ENCODE measurements around the gene CMIP. TPM values are rescaled to one million over a fixed set of nuclear protein-coding genes. Genes with fewer than 3 reads are reported as not detected.
"Not testable (repeated sequence)": the region's sequence is repeated elsewhere in the genome, so short reads cannot be mapped to it uniquely, and the experiment has no call there.

Gene CMIP
- total RNA-seq, 5 donors from 2014 or later (not counting 1 experiment from before 2014, with no cell fraction given): 39.8 to 55.9 (median 42.6) TPM

DNA sequence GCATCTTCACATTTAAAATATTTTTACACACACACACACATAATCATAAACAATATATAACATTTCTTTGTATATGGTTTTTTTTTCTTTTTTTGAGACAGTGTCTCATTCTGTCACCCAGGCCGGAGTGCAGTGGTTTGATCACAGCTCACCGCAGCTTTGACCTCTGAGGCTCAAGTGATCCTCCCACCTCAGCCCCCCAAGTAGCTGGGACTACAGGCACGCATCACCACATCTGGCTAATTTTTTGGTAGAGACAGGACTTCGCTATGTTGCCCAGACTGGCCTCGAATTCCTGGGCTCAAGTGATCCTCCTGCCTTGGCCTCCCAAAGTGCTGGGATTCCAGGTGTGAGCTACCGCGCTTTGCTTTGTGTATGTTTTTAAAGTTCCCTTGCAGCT is 78.2 kb downstream of the CMIP start:
- peak in 1 of 35 experiments; percentile 20 for DNase-seq
- CTCF ChIA-PET; H3K4me3 Mint-ChIP-seq; ATAC-seq (replicated peaks in 1 of 4); H3K36me3 ChIP-seq (ENCODE audit: control insufficient read depth in 2 of 2, extremely low read depth in 1 of 2, insufficient read depth in 1 of 2, low read length in 1 of 2); H3K36me3 Mint-ChIP-seq; H3K9me3 ChIP-seq; H3K27me3 Mint-ChIP-seq; H3K4me3 ChIP-seq (ENCODE audit: control insufficient read depth in 1 of 2, extremely low read depth in 1 of 2, low read length in 1 of 2); H3K27me3 ChIP-seq (replicated peaks in 1 of 2; ENCODE audit: control insufficient read depth in 2 of 2, extremely low read depth in 1 of 2, insufficient read depth in 2 of 2, low read length in 1 of 2); H3K9me3 Mint-ChIP-seq: not testable (repeated sequence)
- peaks cover 0 to 87% of the 10 kb centered on the region in 2 experiments for H3K4me1 ChIP-seq (ENCODE audit: control insufficient read depth in 1 of 2, extremely low read depth in 1 of 2, insufficient read depth in 2 of 2, low read length in 2 of 2)
- peak overlapping the region; percentile 95 for H3K27ac ChIP-seq (ENCODE audit: low read length)
- WGBS (ENCODE audit: insufficient coverage): 80% methylated on average over 5 of the region's 7 CpGs
- POLR2A ChIA-PET: interaction anchor here in 1 of 2 donors (0.6 to 0.9 kb wide), 2 partner anchors 74 to 94 kb away, joined by 3 to 7 read pairs; no protein-coding TSS in a partner anchor
- H3K4me1 Mint-ChIP-seq: peaks cover 46 to 78% (median 68%) of the 10 kb centered on the region in 3 donors
- peak overlapping the region; percentile 80 to 88 for H3K27ac Mint-ChIP-seq

DNA sequence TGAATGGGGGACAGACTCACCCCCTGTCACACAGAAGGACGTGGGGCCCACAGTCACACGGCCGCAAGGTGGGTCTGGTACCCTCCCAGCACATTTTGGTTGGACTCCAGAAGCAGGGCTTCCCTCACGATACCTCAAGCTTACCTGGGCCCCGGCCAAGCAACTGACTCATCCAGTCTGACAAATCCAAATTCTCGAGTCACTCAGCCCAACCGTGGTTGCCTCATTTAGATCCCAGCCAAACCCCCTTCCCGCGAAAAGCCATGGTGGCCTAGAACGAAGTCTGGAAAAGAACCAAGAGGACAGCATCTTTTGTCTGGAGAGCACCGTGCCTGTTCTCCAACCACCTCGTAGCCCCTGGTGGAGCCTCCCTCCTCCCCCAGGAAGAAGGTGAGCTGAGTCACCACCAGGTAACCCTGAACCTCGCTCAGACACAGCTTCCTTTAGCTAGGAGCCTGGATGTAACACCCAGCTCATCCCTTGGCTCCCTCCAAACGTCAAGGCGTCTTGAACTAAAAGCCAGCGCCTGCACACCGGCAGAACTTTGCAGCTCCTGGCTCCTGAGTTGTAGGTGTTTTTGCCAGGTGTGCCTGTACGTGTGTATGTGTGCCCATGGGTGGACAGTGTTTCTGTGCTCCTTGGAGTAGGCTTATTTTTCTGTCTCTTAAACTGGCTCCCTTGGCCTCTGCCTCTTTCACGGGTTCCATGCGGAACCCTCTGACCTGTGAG is 78.9 kb downstream of the CMIP start:
- H3K4me1 ChIP-seq (ENCODE audit: control insufficient read depth in 1 of 2, extremely low read depth in 1 of 2, insufficient read depth in 2 of 2, low read length in 2 of 2): peaks cover 0 to 92% of the 10 kb centered on the region in 2 experiments
- Mint-ChIP-seq H3K9me3 (no peaks in the 10 kb centered on the region), H3K27ac (peak overlapping the region; percentile 80 to 88), H3K36me3 (peaks cover 4% of the 10 kb centered on the region), H3K27me3 (no peaks in the 10 kb centered on the region), H3K4me1 (peaks cover 46 to 83% (median 72%) of the 10 kb centered on the region in 3 donors), H3K4me3 (no peak overlapping the region)
- DNase-seq: peak in 5 of 35 experiments; percentile 8 to 31 (median 22)
- CTCF ChIA-PET: interaction anchor here in 1 of 2 donors (0.5 to 1.4 kb wide), 3 partner anchors 54 to 93 kb away, joined by 3 to 7 read pairs (median 5); no protein-coding TSS in a partner anchor
- no peaks in the 10 kb centered on the region for H3K9me3 ChIP-seq
- H3K27me3 ChIP-seq (replicated peaks in 1 of 2; ENCODE audit: control insufficient read depth in 2 of 2, extremely low read depth in 1 of 2, insufficient read depth in 2 of 2, low read length in 1 of 2): no peaks in the 10 kb centered on the region
- WGBS (ENCODE audit: insufficient coverage): 87% methylated on average over 16 of the region's 20 CpGs
- peak overlapping the region; percentile 95 for H3K27ac ChIP-seq (ENCODE audit: low read length)
- peaks cover 0 to 4% of the 10 kb centered on the region in 2 donors for H3K36me3 ChIP-seq (ENCODE audit: control insufficient read depth in 2 of 2, extremely low read depth in 1 of 2, insufficient read depth in 1 of 2, low read length in 1 of 2)
- POLR2A ChIA-PET: interaction anchor here in 1 of 2 donors (0.5 to 1.6 kb wide), 5 partner anchors 10 to 93 kb away, joined by 3 to 11 read pairs (median 5); no protein-coding TSS in a partner anchor
- H3K4me3 ChIP-seq (ENCODE audit: control insufficient read depth in 1 of 2, extremely low read depth in 1 of 2, low read length in 1 of 2): no peak overlapping the region
- ATAC-seq (replicated peaks in 1 of 4): no peak

DNA sequence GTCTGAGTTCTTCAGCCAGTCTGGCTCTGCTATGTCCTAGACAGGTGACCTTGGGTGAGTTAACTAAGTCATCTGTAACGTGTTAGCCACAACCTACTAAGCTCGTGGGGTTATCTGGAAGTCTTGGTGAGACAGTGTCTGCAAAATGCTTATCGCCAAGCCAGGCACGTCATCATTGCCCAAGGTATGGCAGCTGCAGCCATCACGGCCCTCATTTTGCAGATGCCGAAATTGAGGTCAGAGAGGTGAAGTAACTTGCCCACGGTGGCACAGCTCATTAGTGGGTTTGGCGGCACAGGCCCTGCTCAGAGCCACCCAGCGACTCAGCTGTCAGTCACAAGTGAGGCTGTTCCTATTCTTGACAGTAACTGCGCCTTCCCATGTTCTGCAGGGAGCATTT is 79.8 kb downstream of the CMIP start:
- 60% methylated on average over 7 of the region's 10 CpGs for WGBS (ENCODE audit: insufficient coverage)
- peaks cover 52 to 89% (median 76%) of the 10 kb centered on the region in 3 donors for H3K4me1 Mint-ChIP-seq
- DNase-seq (peak in 34 of 35 experiments; percentile 35 to 87 (median 66)), ATAC-seq (replicated peaks in 1 of 4) (peak in 3 of 4 experiments; percentile 5 to 66 (median 41))
- Histone ChIP-seq H3K27me3 (replicated peaks in 1 of 2; ENCODE audit: control insufficient read depth in 2 of 2, extremely low read depth in 1 of 2, insufficient read depth in 2 of 2, low read length in 1 of 2) (no peaks in the 10 kb centered on the region), H3K9me3 (no peaks in the 10 kb centered on the region), H3K36me3 (ENCODE audit: control insufficient read depth in 2 of 2, extremely low read depth in 1 of 2, insufficient read depth in 1 of 2, low read length in 1 of 2) (peaks cover 0 to 4% of the 10 kb centered on the region in 2 donors), H3K4me1 (ENCODE audit: control insufficient read depth in 1 of 2, extremely low read depth in 1 of 2, insufficient read depth in 2 of 2, low read length in 2 of 2) (peaks cover 0 to 94% of the 10 kb centered on the region in 2 experiments), H3K27ac (ENCODE audit: low read length) (peak overlapping the region; percentile 95), H3K4me3 (ENCODE audit: control insufficient read depth in 1 of 2, extremely low read depth in 1 of 2, low read length in 1 of 2) (no peak overlapping the region)
- ChIA-PET POLR2A (interaction anchor here (0.6 to 1.6 kb wide), 6 partner anchors 54 to 92 kb away, joined by 3 to 11 read pairs (median 5); no protein-coding TSS in a partner anchor), CTCF (interaction anchor here in 1 of 2 donors (0.5 to 1.4 kb wide), 3 partner anchors 55 to 113 kb away, joined by 4 to 7 read pairs (median 5); no protein-coding TSS in a partner anchor)
- peak overlapping the region; percentile 74 to 88 for H3K27ac Mint-ChIP-seq
- no peak overlapping the region for H3K4me3 Mint-ChIP-seq
- H3K27me3 Mint-ChIP-seq: no peaks in the 10 kb centered on the region
- peaks cover 9% of the 10 kb centered on the region for H3K36me3 Mint-ChIP-seq
- H3K9me3 Mint-ChIP-seq: no peaks in the 10 kb centered on the region

DNA sequence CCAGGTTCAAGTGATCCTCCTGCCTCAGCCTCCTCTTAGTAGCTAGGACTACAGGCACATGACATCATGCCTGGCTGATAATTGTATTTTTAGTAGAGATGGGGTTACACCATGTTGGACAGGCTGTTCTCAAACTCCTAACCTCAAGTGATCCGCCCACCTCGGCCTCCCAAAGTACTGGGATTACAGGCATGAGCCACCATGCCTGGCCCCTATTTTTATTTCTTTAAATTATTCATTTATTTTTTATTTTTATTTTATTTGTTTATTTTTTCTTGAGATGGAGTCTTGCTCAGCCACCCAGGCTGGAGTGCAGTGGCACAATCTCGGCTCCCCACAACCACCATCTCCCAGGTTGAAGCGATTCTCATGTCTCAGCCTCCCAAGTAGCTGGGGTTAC is 80.3 kb downstream of the CMIP start:
- DNase-seq; H3K4me3 ChIP-seq (ENCODE audit: control insufficient read depth in 1 of 2, extremely low read depth in 1 of 2, low read length in 1 of 2); H3K36me3 Mint-ChIP-seq; H3K4me3 Mint-ChIP-seq; H3K9me3 ChIP-seq; ATAC-seq (replicated peaks in 1 of 4); H3K36me3 ChIP-seq (ENCODE audit: control insufficient read depth in 2 of 2, extremely low read depth in 1 of 2, insufficient read depth in 1 of 2, low read length in 1 of 2); H3K27me3 Mint-ChIP-seq; H3K27me3 ChIP-seq (replicated peaks in 1 of 2; ENCODE audit: control insufficient read depth in 2 of 2, extremely low read depth in 1 of 2, insufficient read depth in 2 of 2, low read length in 1 of 2); H3K9me3 Mint-ChIP-seq: not testable (repeated sequence)
- ChIA-PET CTCF (interaction anchor here in 1 of 2 donors (0.5 kb wide), 1 partner anchor 114 kb away, joined by 4 read pairs; no protein-coding TSS in a partner anchor), POLR2A (interaction anchor here in 1 of 2 donors (0.7 to 1.6 kb wide), 4 partner anchors 55 to 91 kb away, joined by 3 to 11 read pairs (median 5); no protein-coding TSS in a partner anchor)
- Histone ChIP-seq H3K4me1 (ENCODE audit: control insufficient read depth in 1 of 2, extremely low read depth in 1 of 2, insufficient read depth in 2 of 2, low read length in 2 of 2) (peaks cover 0 to 91% of the 10 kb centered on the region in 2 experiments), H3K27ac (ENCODE audit: low read length) (peak overlapping the region; percentile 95)
- WGBS (ENCODE audit: insufficient coverage): no CpG with 5 or more reads among the region's 4 CpGs
- peaks cover 52 to 84% (median 73%) of the 10 kb centered on the region in 3 donors for H3K4me1 Mint-ChIP-seq
- peak overlapping the region; percentile 74 to 88 for H3K27ac Mint-ChIP-seq

DNA sequence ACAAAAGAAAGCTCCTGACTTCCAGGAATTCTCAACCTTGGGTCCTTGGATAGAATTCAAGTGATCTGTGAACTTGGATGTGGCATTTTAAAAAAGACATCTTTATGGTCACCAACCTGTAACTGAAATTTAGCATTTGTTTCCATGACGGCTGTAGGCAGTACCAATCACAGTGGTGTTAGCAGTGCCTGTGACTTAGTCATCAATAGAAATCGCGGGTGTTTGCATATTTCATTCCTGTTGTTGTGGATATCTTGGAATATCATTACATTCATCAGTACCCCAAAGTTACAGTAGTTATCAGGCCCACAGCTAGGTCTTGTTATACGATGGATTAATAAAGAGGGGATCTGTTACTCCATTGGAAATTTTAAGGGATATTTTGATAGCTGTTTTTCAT is 81.6 kb downstream of the CMIP start:
- ATAC-seq (replicated peaks in 1 of 4) (no peak), DNase-seq (no peak)
- Histone ChIP-seq H3K4me3 (ENCODE audit: control insufficient read depth in 1 of 2, extremely low read depth in 1 of 2, low read length in 1 of 2) (no peak overlapping the region), H3K27me3 (replicated peaks in 1 of 2; ENCODE audit: control insufficient read depth in 2 of 2, extremely low read depth in 1 of 2, insufficient read depth in 2 of 2, low read length in 1 of 2) (no peaks in the 10 kb centered on the region), H3K36me3 (ENCODE audit: control insufficient read depth in 2 of 2, extremely low read depth in 1 of 2, insufficient read depth in 1 of 2, low read length in 1 of 2) (peaks cover 0 to 4% of the 10 kb centered on the region in 2 donors), H3K4me1 (ENCODE audit: control insufficient read depth in 1 of 2, extremely low read depth in 1 of 2, insufficient read depth in 2 of 2, low read length in 2 of 2) (peaks cover 0 to 78% of the 10 kb centered on the region in 2 experiments), H3K9me3 (no peaks in the 10 kb centered on the region), H3K27ac (ENCODE audit: low read length) (peak overlapping the region; percentile 74)
- H3K27ac Mint-ChIP-seq: peak overlapping the region in 1 of 2 donors; percentile 79
- peaks cover 39 to 73% (median 68%) of the 10 kb centered on the region in 3 donors for H3K4me1 Mint-ChIP-seq
- WGBS (ENCODE audit: insufficient coverage): no CpG with 5 or more reads among the region's 4 CpGs
- no peaks in the 10 kb centered on the region for H3K9me3 Mint-ChIP-seq
- H3K27me3 Mint-ChIP-seq: no peaks in the 10 kb centered on the region
- H3K4me3 Mint-ChIP-seq: no peak overlapping the region
- ChIA-PET POLR2A (no interaction called here), CTCF (interaction anchor here (0.5 to 1.8 kb wide), 4 partner anchors 13 to 122 kb away, joined by 3 to 5 read pairs (median 4); no protein-coding TSS in a partner anchor)
- peaks cover 18% of the 10 kb centered on the region for H3K36me3 Mint-ChIP-seq

DNA sequence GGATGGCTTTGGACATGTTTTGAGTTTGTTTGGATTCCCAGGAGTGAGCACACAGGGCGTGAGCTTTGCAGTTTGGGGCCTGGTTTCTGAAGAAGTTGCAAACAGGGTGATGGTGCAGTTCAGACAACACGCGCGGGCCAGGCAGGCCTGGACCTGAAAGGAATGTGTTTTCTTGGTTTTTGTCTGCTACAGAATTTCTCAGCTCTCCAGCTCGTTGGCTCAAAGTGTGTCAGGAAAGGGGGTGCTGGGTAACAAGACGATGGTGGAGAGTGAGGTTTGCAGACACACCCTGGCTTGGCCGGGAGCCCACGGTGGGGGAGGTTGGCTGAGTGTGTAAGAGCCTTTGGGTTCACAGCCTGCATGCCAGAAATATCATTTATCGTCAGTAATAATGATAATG is 82.3 kb downstream of the CMIP start:
- no peaks in the 10 kb centered on the region for H3K27me3 ChIP-seq (replicated peaks in 1 of 2; ENCODE audit: control insufficient read depth in 2 of 2, extremely low read depth in 1 of 2, insufficient read depth in 2 of 2, low read length in 1 of 2)
- no peak overlapping the region for H3K4me3 ChIP-seq (ENCODE audit: control insufficient read depth in 1 of 2, extremely low read depth in 1 of 2, low read length in 1 of 2)
- no peaks in the 10 kb centered on the region for H3K27me3 Mint-ChIP-seq
- no peaks in the 10 kb centered on the region for H3K9me3 ChIP-seq
- ATAC-seq (replicated peaks in 1 of 4) (peak in 1 of 4 experiments; percentile 41), DNase-seq (peak in 21 of 35 experiments; percentile 14 to 61 (median 30))
- peak overlapping the region; percentile 79 to 83 for H3K27ac Mint-ChIP-seq
- H3K4me3 Mint-ChIP-seq: peak overlapping the region in 1 of 3 donors; percentile 36
- POLR2A ChIA-PET: no interaction called here
- 49% methylated on average over 3 of the region's 9 CpGs for WGBS (ENCODE audit: insufficient coverage)
- H3K36me3 ChIP-seq (ENCODE audit: control insufficient read depth in 2 of 2, extremely low read depth in 1 of 2, insufficient read depth in 1 of 2, low read length in 1 of 2): peaks cover 2 to 4% of the 10 kb centered on the region in 2 donors
- peaks cover 0 to 70% of the 10 kb centered on the region in 2 experiments for H3K4me1 ChIP-seq (ENCODE audit: control insufficient read depth in 1 of 2, extremely low read depth in 1 of 2, insufficient read depth in 2 of 2, low read length in 2 of 2)
- H3K4me1 Mint-ChIP-seq: peaks cover 34 to 66% (median 60%) of the 10 kb centered on the region in 3 donors
- peaks cover 23% of the 10 kb centered on the region for H3K36me3 Mint-ChIP-seq
- H3K9me3 Mint-ChIP-seq: no peaks in the 10 kb centered on the region
- CTCF ChIA-PET: interaction anchor here in 1 of 2 donors (0.8 to 1.8 kb wide), 3 partner anchors 13 to 123 kb away, joined by 3 to 5 read pairs (median 4); no protein-coding TSS in a partner anchor
- peak overlapping the region; percentile 74 for H3K27ac ChIP-seq (ENCODE audit: low read length)

Data from T-cell (primary cell).